Endothelial cell of umbilical vein (primary cell): ENCODE results near the gene SLC24A3.

Source experiments
- EZH2 ChIP-seq: IDR thresholded peaks from 2 replicates; pipeline ENCODE4 v1.6.1; 2012; ENCODE audit warnings: borderline replicate concordance, low read depth, mild to moderate bottlenecking, moderate library complexity, low read length, inconsistent platforms; ENCODE audit not compliant: severe bottlenecking
- FOS ChIP-seq: IDR thresholded peaks from 2 replicates; pipeline ENCODE4 v1.6.1; 2011; ENCODE audit warnings: mild to moderate bottlenecking, low read length, moderate library complexity, borderline replicate concordance; ENCODE audit not compliant: insufficient read depth
- GATA2 ChIP-seq: IDR thresholded peaks from 2 replicates; pipeline ENCODE4 v1.7.0; 2011; ENCODE audit warnings: low read depth, mild to moderate bottlenecking, moderate library complexity, mixed read lengths, low read length; ENCODE audit not compliant: insufficient read length, insufficient read depth
- JUN ChIP-seq: IDR thresholded peaks from 2 replicates; pipeline ENCODE4 v1.6.1; 2011; ENCODE audit warnings: borderline replicate concordance, low read depth; ENCODE audit not compliant: insufficient read length, insufficient read depth
- POLR2A ChIP-seq: IDR thresholded peaks from 2 replicates; pipeline ENCODE4 v1.6.1; 2012; ENCODE audit warnings: low read depth, mild to moderate bottlenecking, control low read depth, low read length
- POLR2AphosphoS5 ChIP-seq: IDR thresholded peaks from 2 replicates; pipeline ENCODE4 v1.6.1; 2012; ENCODE audit warnings: low read depth, mild to moderate bottlenecking, control low read depth, low read length, moderate library complexity; ENCODE audit not compliant: insufficient read depth
- TF ChIP-seq, protein P1 (sequence below), 2 donors: IDR thresholded peaks; 1 replicate in 1 of 2; 2 replicates in 1 of 2; pipeline ENCODE4 v1.5.1; 2011; ENCODE audit warnings: low read length in 2 of 2, mild to moderate bottlenecking in 2 of 2, moderate library complexity in 2 of 2, control low read depth in 1 of 2, inconsistent platforms in 1 of 2, low read depth in 1 of 2; ENCODE audit not compliant: insufficient read depth in 1 of 2; ENCODE audit errors: extremely low read depth in 1 of 2
- TF ChIP-seq, protein P2 (sequence below): IDR thresholded peaks from 2 replicates; pipeline ENCODE4 v1.6.1; 2011; ENCODE audit not compliant: insufficient read depth, insufficient read length

DNA sequence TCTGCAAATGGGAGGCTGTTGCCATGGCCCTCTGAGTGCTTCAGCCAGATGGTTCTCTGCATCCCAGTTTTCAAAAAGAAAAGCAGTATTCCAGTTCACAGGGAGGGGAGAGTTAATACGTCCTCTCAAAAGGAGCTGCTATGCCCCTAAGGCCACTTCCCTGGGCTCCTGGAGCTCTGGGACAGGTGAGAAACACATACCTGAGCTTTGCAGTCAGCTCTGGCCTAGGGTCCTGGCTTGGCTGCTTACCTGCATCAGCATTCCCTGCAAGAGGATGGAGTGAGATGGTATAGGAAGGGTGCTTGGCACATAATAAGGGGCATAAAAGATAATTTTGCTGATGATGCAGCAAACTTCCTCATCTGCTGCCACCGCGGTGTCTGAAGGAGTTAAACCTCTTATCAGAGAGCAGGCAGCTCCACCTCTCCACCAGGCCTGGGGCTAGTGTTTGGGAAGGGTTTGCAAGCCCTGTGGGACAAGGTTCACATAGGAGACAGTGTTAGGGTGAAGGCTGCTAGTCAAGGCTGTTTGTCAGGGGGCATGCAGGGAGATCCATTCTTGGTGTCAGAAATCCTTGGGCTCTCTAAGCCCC is 62.7 kb downstream of the SLC24A3 start:
- TF ChIP-seq POLR2AphosphoS5 (no peak), GATA2 (no peak), JUN (no peak), POLR2A (no peak), EZH2 (no peak), FOS (no peak)
- TF ChIP-seq, protein P1, sequence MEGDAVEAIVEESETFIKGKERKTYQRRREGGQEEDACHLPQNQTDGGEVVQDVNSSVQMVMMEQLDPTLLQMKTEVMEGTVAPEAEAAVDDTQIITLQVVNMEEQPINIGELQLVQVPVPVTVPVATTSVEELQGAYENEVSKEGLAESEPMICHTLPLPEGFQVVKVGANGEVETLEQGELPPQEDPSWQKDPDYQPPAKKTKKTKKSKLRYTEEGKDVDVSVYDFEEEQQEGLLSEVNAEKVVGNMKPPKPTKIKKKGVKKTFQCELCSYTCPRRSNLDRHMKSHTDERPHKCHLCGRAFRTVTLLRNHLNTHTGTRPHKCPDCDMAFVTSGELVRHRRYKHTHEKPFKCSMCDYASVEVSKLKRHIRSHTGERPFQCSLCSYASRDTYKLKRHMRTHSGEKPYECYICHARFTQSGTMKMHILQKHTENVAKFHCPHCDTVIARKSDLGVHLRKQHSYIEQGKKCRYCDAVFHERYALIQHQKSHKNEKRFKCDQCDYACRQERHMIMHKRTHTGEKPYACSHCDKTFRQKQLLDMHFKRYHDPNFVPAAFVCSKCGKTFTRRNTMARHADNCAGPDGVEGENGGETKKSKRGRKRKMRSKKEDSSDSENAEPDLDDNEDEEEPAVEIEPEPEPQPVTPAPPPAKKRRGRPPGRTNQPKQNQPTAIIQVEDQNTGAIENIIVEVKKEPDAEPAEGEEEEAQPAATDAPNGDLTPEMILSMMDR (IDR thresholded peaks at IDR 0.05; ENCODE audit: extremely low read depth in 1 of 2, insufficient read depth in 1 of 2, low read depth in 1 of 2, low read length in 2 of 2) = no peak
- TF ChIP-seq, protein P2, sequence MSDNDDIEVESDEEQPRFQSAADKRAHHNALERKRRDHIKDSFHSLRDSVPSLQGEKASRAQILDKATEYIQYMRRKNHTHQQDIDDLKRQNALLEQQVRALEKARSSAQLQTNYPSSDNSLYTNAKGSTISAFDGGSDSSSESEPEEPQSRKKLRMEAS = no peak
